Thoracic aorta (tissue), 2 donors: ENCODE measurements around the gene OR51M1. TPM values are rescaled to one million over a fixed set of nuclear protein-coding genes. Genes with fewer than 3 reads are reported as not detected.
"Not testable (repeated sequence)": the region's sequence is repeated elsewhere in the genome, so short reads cannot be mapped to it uniquely, and the experiment has no call there.

Experiments used
- ATAC-seq: fragments of 150-250 bp; one replicate; pipeline ENCODE4 v1.8.0; 2017; ENCODE audit warnings: low read depth; ENCODE audit not compliant: insufficient number of reproducible peaks, low FRiP score
- DNase-seq: peaks from one replicate; pipeline ENCODE4 v3.0.0-alpha.2; 2020; ENCODE audit warnings: low spot score
- H3K27ac ChIP-seq, 2 donors: fragments of 200-600 bp; sonication (generic); 1 replicate in 1 of 2; 2 replicates in 1 of 2; pipeline ENCODE4 v1.5.1; 2016; ENCODE audit warnings: mild to moderate bottlenecking in 2 of 2, moderate library complexity in 2 of 2
- H3K27me3 ChIP-seq: fragments of 200-600 bp; sonication (generic); replicated peaks from 2 replicates; pipeline ENCODE4 v1.6.0; 2016; ENCODE audit warnings: mild to moderate bottlenecking; ENCODE audit not compliant: insufficient read depth
- H3K36me3 ChIP-seq: fragments of 200-600 bp; sonication (generic); one replicate; pipeline ENCODE4 v1.5.1; 2016
- H3K4me1 ChIP-seq, 2 donors: fragments of 200-600 bp; sonication (generic); 1 replicate in 1 of 2; 2 replicates in 1 of 2; pipeline versions ENCODE4 v1.5.1 to v1.6.0; 2016; ENCODE audit warnings: low read depth in 2 of 2, mild to moderate bottlenecking in 1 of 2; ENCODE audit not compliant: control insufficient read depth in 1 of 2
- H3K4me3 ChIP-seq: fragments of 200-600 bp; sonication (generic); 2 replicates; pipeline ENCODE4 v1.5.1; 2016; ENCODE audit warnings: mild to moderate bottlenecking
- H3K9me3 ChIP-seq: fragments of 200-600 bp; sonication (generic); 2 replicates; pipeline ENCODE4 v1.5.1; 2016
- total RNA-seq, 2 donors: library from RNA; depleted of rRNA; stranded (reverse); fragments of >200 nt; gene quantifications; one replicate each; pipeline versions ENCODE4 v1.1.0 to v1.2.3, GENCODE V29; 2016
- TF ChIP-seq, protein P1 (sequence below): fragments of 200-600 bp; sonication (generic); IDR thresholded peaks from one replicate; pipeline ENCODE4 v1.5.1; 2019; ENCODE audit warnings: antibody characterized with exemption

The OR51M1 gene, protein sequence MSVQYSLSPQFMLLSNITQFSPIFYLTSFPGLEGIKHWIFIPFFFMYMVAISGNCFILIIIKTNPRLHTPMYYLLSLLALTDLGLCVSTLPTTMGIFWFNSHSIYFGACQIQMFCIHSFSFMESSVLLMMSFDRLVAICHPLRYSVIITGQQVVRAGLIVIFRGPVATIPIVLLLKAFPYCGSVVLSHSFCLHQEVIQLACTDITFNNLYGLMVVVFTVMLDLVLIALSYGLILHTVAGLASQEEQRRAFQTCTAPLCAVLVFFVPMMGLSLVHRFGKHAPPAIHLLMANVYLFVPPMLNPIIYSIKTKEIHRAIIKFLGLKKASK
- total RNA-seq: not detected

GRCh38 chr11:5383576-5383975 lies at the start of gene OR51M1:
OR51M1 (plus strand) TSS chr11:5383812; CDS start chr11:5389399, 5,587 bp downstream.
- Histone ChIP-seq H3K27me3 (no peaks in the 10 kb centered on the region), H3K4me1 (no peaks in the 10 kb centered on the region), H3K27ac (no peak within 1 kb of the TSS), H3K9me3 (no peaks in the 10 kb centered on the region), H3K36me3 (no peaks in the 10 kb centered on the region), H3K4me3 (no peak within 1 kb of the TSS)
- TF ChIP-seq, protein P1, sequence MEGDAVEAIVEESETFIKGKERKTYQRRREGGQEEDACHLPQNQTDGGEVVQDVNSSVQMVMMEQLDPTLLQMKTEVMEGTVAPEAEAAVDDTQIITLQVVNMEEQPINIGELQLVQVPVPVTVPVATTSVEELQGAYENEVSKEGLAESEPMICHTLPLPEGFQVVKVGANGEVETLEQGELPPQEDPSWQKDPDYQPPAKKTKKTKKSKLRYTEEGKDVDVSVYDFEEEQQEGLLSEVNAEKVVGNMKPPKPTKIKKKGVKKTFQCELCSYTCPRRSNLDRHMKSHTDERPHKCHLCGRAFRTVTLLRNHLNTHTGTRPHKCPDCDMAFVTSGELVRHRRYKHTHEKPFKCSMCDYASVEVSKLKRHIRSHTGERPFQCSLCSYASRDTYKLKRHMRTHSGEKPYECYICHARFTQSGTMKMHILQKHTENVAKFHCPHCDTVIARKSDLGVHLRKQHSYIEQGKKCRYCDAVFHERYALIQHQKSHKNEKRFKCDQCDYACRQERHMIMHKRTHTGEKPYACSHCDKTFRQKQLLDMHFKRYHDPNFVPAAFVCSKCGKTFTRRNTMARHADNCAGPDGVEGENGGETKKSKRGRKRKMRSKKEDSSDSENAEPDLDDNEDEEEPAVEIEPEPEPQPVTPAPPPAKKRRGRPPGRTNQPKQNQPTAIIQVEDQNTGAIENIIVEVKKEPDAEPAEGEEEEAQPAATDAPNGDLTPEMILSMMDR: no peak
- no peak for ATAC-seq
- DNase-seq: no peak

GRCh38 chr11:5335170-5335569 lies 48.4 kb upstream of the OR51M1 start:
- Histone ChIP-seq H3K27me3 (no peaks in the 10 kb centered on the region), H3K36me3 (no peaks in the 10 kb centered on the region), H3K9me3 (no peaks in the 10 kb centered on the region), H3K4me1 (no peaks in the 10 kb centered on the region), H3K4me3 (no peak overlapping the region), H3K27ac (no peak overlapping the region)
- TF ChIP-seq, protein P1: no peak
- no peak for DNase-seq
- ATAC-seq: no peak

GRCh38 chr11:5336331-5336730 lies 47.3 kb upstream of the OR51M1 start:
- no peaks in the 10 kb centered on the region for H3K4me1 ChIP-seq
- no peak overlapping the region for H3K27ac ChIP-seq
- no peaks in the 10 kb centered on the region for H3K27me3 ChIP-seq
- H3K4me3 ChIP-seq: no peak overlapping the region
- H3K36me3 ChIP-seq: no peaks in the 10 kb centered on the region
- ATAC-seq (no peak), DNase-seq (no peak)
- TF ChIP-seq, protein P1: no peak
- no peaks in the 10 kb centered on the region for H3K9me3 ChIP-seq

DNA sequence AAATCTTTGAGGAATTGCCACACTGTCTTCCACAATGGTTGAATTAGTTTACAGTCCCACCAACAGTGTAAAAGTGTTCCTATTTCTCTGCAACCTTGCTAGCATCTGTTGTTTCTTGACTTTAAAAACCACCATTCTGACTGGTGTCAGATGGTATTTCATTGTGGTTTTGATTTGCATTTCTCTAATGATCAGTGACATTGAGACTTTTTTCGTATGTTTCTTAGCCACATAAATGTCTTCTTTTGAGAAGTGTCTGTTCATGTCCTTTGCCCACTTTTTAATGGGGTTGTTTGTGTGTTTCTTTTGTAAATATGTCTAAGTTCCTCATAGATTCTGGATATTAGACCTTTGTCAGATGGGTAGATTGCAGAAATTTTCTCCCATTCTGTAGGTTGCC lies 46.4 kb upstream of the OR51M1 start:
- not testable (repeated sequence) for H3K27ac ChIP-seq, ATAC-seq, H3K36me3 ChIP-seq, H3K27me3 ChIP-seq, H3K4me1 ChIP-seq, H3K9me3 ChIP-seq, DNase-seq, H3K4me3 ChIP-seq

GRCh38 chr11:5339771-5340322 lies 43.8 kb upstream of the OR51M1 start:
- Histone ChIP-seq H3K4me1 (no peaks in the 10 kb centered on the region), H3K27ac (no peak overlapping the region), H3K9me3 (no peaks in the 10 kb centered on the region), H3K27me3 (no peaks in the 10 kb centered on the region), H3K36me3 (no peaks in the 10 kb centered on the region), H3K4me3 (no peak overlapping the region)
- TF ChIP-seq, protein P1: no peak
- no peak for DNase-seq
- no peak for ATAC-seq
